Transverse colon (tissue), 4 donors: Measurements from ENCODE around the gene LRP4.

ENCODE experiments used
- CTCF ChIP-seq, 5 experiments: fragments of 200-600 bp in 3 of 5; fragments of 450-650 bp in 2 of 5; sonication (generic) in 3 of 5; IDR thresholded peaks; 1 replicate in 2 of 5; 2 replicates in 3 of 5; pipeline ENCODE4 v1.5.1; 2016 to 2017; ENCODE audit warnings: antibody characterized with exemption in 5 of 5, inconsistent platforms in 3 of 5, mild to moderate bottlenecking in 2 of 5, moderate library complexity in 1 of 5
- EP300 ChIP-seq: sonication (generic); formaldehyde crosslinking; IDR thresholded peaks from one replicate; pipeline ENCODE4 v1.6.1; 2017; ENCODE audit warnings: antibody characterized with exemption, low read depth
- POLR2A ChIP-seq: fragments of 450-650 bp; IDR thresholded peaks from one replicate; pipeline ENCODE4 v1.6.1; 2016; ENCODE audit warnings: antibody characterized with exemption, mild to moderate bottlenecking, moderate library complexity
- POLR2AphosphoS5 ChIP-seq, 3 donors: sonication (generic); formaldehyde crosslinking; IDR thresholded peaks; one replicate each; pipeline ENCODE4 v1.6.1; 2016; ENCODE audit warnings: antibody characterized with exemption in 3 of 3

GRCh38 chr11:46948378-46949131, 30.2 kb upstream of the LRP4 start:
- TF ChIP-seq POLR2A = no peak
- TF ChIP-seq CTCF (IDR thresholded peaks at IDR 0.05) = no peak
- peak; percentile 33 to 72 (median 58) for TF ChIP-seq POLR2AphosphoS5 (IDR thresholded peaks at IDR 0.05)
- peak; percentile 7 for TF ChIP-seq EP300
